Gastrocnemius medialis (tissue), 4 donors: ENCODE data around the gene RIMBP2.

Source experiments
- CTCF ChIP-seq, 5 experiments: fragments of 450-650 bp in 3 of 5; fragments of 200-600 bp in 2 of 5; sonication (generic) in 2 of 5; IDR thresholded peaks in 4 of 5; conservative IDR thresholded peaks in 1 of 5; 1 replicate in 4 of 5; 2 replicates in 1 of 5; pipeline ENCODE4 v1.5.1; 2016 to 2019; ENCODE audit warnings: antibody characterized with exemption in 5 of 5, mild to moderate bottlenecking in 3 of 5, moderate library complexity in 3 of 5
- POLR2A ChIP-seq, 2 donors: fragments of 450-650 bp; IDR thresholded peaks; one replicate each; pipeline ENCODE4 v1.6.1; 2017; ENCODE audit warnings: antibody characterized with exemption in 2 of 2, mild to moderate bottlenecking in 2 of 2, moderate library complexity in 2 of 2

- TF ChIP-seq POLR2A (IDR thresholded peaks at IDR 0.05) (no peak), CTCF (IDR thresholded peaks at IDR 0.05 in 4 of 5, conservative IDR thresholded peaks at IDR 0.05 in 1 of 5) (no peak)
These were observed 288.7 kb downstream of the RIMBP2 start for GRCh38 chr12:130427381-130427887.
